Activated CD8-positive, alpha-beta T cell treated with anti-CD3 and anti-CD28 coated beads, Interleukin-2, amount 10 ng/mL, durations not matched to agents 7 days and 5 days (primary cell): Measurements from ENCODE around the gene PTGES3. TPM values are rescaled to one million over a fixed set of nuclear protein-coding genes. Genes with fewer than 3 reads are reported as not detected.
"Not testable (repeated sequence)": the region's sequence is repeated elsewhere in the genome, so short reads cannot be mapped to it uniquely, and the experiment has no call there.

Source experiments
- ATAC-seq: fragments of 150-1000 bp; cut with Tn5 transposase; one replicate; pipeline ENCODE4 v1.10.0; 2021; ENCODE audit warnings: moderate library complexity
- CTCF ChIA-PET: fragments of 350-600 bp; sonication (Branson Sonifier 250); formaldehyde crosslinking; loops from one replicate; lab custom pipeline; 2021; ENCODE audit warnings: antibody characterized with exemption; lab: Charles Lee
- POLR2A ChIA-PET: fragments of 350-600 bp; sonication (Branson Sonifier 250); formaldehyde crosslinking; loops from one replicate; lab custom pipeline; 2021; ENCODE audit warnings: antibody characterized with exemption; lab: Charles Lee
- DNase-seq: peaks from one replicate; pipeline ENCODE4 v3.0.0-alpha.2; 2020
- H3K27ac Mint-ChIP-seq: one replicate; pipeline ENCODE4 v1.8.0; 2021; ENCODE audit warnings: mild to moderate bottlenecking, mixed read lengths
- H3K27me3 Mint-ChIP-seq: one replicate; pipeline ENCODE4 v1.8.0; 2021; ENCODE audit warnings: low read depth, mixed read lengths
- H3K36me3 Mint-ChIP-seq: one replicate; pipeline ENCODE4 v1.8.0; 2021; ENCODE audit warnings: low read depth, mixed read lengths
- H3K4me1 Mint-ChIP-seq: one replicate; pipeline ENCODE4 v1.8.0; 2021; ENCODE audit warnings: low read depth, mixed read lengths
- H3K4me3 Mint-ChIP-seq: one replicate; pipeline ENCODE4 v1.8.0; 2021; ENCODE audit warnings: mild to moderate bottlenecking, mixed read lengths
- H3K9me3 Mint-ChIP-seq: one replicate; pipeline ENCODE4 v1.8.0; 2022; ENCODE audit warnings: mixed read lengths; ENCODE audit not compliant: insufficient read depth
- total RNA-seq, 2 experiments: library from RNA; stranded (reverse); gene quantifications; one replicate each; pipeline ENCODE4 v1.2.3, GENCODE V29; 2021

Gene PTGES3
- total RNA-seq, 2 experiments from 2014 or later = 273 to 290 TPM

DNA sequence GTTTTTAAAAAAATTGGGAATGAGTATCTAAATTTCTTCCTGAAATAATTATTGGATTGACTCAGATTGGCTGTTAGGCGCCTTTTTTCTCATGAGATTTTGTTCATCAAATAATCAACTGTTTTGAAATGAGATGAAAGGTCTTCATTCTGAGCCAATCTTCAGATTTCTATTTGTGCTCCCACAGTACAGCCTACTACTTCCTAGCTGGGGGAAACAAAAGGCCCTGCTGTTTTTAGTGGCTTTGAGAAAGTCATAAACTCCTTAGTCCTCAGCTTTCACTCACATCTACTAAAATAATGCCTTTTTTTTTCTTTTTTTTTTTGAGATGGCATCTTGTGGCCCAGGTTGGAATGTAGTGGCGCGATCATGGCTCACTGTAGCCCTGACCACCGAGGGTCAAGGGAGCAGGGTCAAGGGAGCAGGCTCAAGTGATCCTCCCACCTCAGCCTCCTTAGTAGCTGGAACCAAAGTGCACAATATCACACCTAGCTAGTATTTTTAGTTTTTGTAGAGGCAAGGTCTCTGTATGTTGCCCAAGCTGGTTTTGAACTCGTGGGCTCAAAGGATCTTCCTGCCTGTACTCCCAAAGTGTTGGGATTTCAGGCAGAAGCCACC is 21.8 kb upstream of the PTGES3 start:
- Mint-ChIP-seq H3K27me3 (no peaks in the 10 kb centered on the region), H3K4me3 (no peak overlapping the region), H3K27ac (no peak overlapping the region), H3K36me3 (peaks cover 39% of the 10 kb centered on the region), H3K4me1 (peaks cover 1% of the 10 kb centered on the region), H3K9me3 (no peaks in the 10 kb centered on the region)
- POLR2A ChIA-PET = interaction anchor here (1.1 kb wide), 1 partner anchor 21 kb away, joined by 3 read pairs; no protein-coding TSS in a partner anchor
- CTCF ChIA-PET = no interaction called here
- DNase-seq (no peak), ATAC-seq (no peak)

DNA sequence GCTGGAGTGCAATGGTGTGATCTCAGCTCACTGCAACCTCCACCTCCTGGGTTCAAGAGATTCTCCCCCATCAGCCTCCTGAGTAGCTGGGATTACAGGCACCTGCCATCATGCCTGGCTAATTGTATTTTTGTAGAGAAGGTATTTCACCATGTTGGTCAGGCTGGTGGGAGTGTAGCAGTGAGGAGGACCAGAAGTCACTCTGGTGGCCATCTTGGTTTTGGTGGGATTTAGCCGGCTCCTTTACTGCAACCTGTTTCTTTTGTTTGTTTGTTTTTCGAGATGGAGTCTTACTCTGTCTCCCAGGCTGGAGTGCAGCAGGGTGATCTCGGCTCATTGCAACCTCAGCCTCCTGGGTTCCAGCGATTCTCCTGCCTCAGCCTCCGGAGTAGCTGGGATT is 16.4 kb upstream of the PTGES3 start:
- not testable (repeated sequence) for H3K27ac Mint-ChIP-seq

DNA sequence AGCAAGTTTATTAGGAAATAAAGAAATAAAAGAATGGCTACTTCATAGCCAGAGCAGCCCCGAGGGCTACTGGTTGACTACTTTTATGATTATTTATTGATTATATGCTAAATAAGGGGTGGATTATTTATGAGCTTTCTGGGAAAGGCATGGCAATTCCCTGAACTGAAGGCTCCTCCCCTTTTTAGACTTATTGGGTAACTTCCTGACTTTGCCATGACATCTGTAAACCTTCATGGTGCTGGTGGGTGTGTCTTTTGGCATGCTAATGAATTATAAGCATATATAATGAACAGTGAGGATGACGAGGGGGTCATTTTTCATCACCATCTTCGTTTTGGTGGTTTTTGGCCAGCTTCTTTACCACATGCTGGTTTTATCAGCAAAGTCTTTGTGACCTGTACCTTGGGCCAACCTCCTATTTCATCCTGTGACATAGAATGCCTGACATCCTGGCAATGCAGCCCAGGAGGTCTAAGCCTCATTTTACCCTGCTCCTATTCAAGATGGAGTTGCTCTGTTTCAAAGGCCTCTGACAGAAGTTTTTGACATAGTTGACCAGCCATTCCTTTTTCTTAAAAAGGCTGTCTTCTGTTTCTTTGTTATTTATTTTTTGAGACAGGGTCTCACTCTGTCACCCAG is 11.1 kb upstream of the PTGES3 start:
- ChIA-PET CTCF (interaction anchor here (1.1 kb wide), 1 partner anchor 10 kb away, joined by 5 read pairs; no protein-coding TSS in a partner anchor), POLR2A (interaction anchor here (2.6 kb wide), 1 partner anchor 10 kb away, joined by 11 read pairs; the partner anchor contains the start of gene PTGES3)
- DNase-seq (no peak), ATAC-seq (no peak)
- H3K36me3 Mint-ChIP-seq = peaks cover 2% of the 10 kb centered on the region
- peaks cover 2% of the 10 kb centered on the region for H3K27me3 Mint-ChIP-seq
- H3K27ac Mint-ChIP-seq = no peak overlapping the region
- H3K4me1 Mint-ChIP-seq = peaks cover 17% of the 10 kb centered on the region
- no peaks in the 10 kb centered on the region for H3K9me3 Mint-ChIP-seq
- H3K4me3 Mint-ChIP-seq = no peak overlapping the region

More for the DNA sequence above, 16.4 kb upstream of the PTGES3 start:
- H3K4me1 Mint-ChIP-seq, H3K27me3 Mint-ChIP-seq, CTCF ChIA-PET, H3K9me3 Mint-ChIP-seq, POLR2A ChIA-PET, H3K4me3 Mint-ChIP-seq, ATAC-seq, H3K36me3 Mint-ChIP-seq, DNase-seq: not testable (repeated sequence)

DNA sequence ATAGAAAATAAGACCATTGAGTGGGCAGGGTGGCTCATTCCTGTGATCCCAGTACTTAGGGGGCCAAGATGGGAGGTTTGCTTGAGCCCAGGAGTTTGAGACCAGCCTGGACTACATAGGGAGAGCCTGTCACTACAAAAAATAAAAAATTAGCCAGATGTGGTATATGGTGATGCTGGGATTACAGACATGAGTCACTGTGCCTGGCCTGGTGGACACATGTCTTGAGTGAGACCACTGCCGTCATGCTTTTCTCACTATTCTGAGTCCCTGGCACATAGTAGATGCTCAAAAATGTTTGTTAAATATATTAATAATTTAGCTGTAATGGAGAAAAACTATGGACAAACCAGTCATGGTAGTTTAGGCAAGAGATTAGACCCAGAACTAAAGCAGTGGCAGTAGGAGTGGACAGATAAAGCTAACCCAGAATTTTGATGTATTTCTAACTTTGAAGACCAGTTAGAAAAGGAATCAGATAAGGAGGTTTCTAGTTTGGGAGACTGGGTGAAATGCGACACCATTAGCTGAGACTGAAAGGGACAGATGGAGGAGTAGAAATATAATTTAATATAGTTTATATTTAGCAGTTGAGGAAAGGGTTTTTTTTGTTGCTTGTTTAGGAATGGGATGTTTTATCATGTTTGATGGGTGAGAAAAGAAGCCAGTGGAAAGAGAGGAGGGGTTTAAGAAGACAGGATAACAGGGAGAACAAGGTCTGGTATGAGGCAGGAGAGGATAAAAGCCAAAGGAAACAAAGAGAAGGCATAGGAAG is 7.4 kb upstream of the PTGES3 start:
- ChIA-PET POLR2A (interaction anchor here (0.8 kb wide), 1 partner anchor 12 kb away, joined by 4 read pairs; no protein-coding TSS in a partner anchor), CTCF (no interaction called here)
- Mint-ChIP-seq H3K27ac (no peak overlapping the region), H3K4me1 (peaks cover 13% of the 10 kb centered on the region), H3K4me3 (no peak overlapping the region), H3K9me3 (no peaks in the 10 kb centered on the region), H3K27me3 (peaks cover 2% of the 10 kb centered on the region), H3K36me3 (no peaks in the 10 kb centered on the region)
- no peak for DNase-seq
- ATAC-seq = no peak

DNA sequence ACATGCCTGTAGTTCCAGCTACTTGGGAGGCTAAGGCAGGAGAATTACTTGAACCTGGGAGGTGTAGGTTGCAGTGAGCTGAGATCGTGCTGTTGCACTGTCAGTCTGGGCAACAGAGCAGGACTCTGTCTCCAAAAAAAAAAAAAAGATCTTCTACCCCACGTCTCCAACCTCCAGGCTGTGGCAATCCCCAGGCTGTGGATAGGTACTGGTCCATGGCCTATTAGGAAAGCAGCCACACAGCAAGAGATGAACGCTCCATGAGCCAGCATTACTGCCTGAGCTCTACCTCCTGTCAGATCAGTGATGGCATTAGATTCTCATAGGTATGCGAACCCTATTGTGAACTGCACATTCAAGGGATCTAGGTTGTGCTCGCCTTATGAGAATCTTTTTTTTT is 6.1 kb upstream of the PTGES3 start:
- ATAC-seq (no peak), DNase-seq (no peak)
- ChIA-PET POLR2A (interaction anchor here (0.6 kb wide), 1 partner anchor 33 kb away, joined by 3 read pairs; no protein-coding TSS in a partner anchor), CTCF (no interaction called here)
- Mint-ChIP-seq H3K9me3 (no peaks in the 10 kb centered on the region), H3K4me1 (peaks cover 9% of the 10 kb centered on the region), H3K27ac (no peak overlapping the region), H3K27me3 (peaks cover 2% of the 10 kb centered on the region), H3K4me3 (no peak overlapping the region), H3K36me3 (no peaks in the 10 kb centered on the region)

DNA sequence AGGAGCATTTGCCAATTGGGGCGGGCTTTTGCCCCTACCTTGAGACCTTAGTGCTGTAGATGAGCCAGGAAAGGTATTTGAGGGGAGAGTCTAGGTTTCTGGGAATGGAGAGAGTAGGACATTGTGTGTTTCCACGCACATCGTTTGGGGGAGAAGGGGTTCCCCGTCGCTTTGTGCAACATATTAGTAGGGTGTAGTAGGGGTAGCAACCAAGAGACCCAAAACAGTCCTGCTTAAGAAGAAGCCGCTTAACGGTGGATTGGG is 694 bp upstream of the PTGES3 start:
- ATAC-seq (no peak), DNase-seq (no peak)
- H3K27me3 Mint-ChIP-seq = no peaks in the 10 kb centered on the region
- H3K4me1 Mint-ChIP-seq = peaks cover 17% of the 10 kb centered on the region
- H3K9me3 Mint-ChIP-seq = no peaks in the 10 kb centered on the region
- CTCF ChIA-PET = interaction anchor here (1.0 to 3.3 kb wide), 10 partner anchors 10 to 423 kb away, joined by 3 to 19 read pairs (median 5); partner anchors contain the start of genes NACA and STAT6
- H3K27ac Mint-ChIP-seq = peak overlapping the region; percentile 99
- peaks cover 35% of the 10 kb centered on the region for H3K36me3 Mint-ChIP-seq
- H3K4me3 Mint-ChIP-seq = peak overlapping the region; percentile 99
- POLR2A ChIA-PET = interaction anchor here (0.7 to 8.2 kb wide), 17 partner anchors 9 to 423 kb away, joined by 3 to 119 read pairs (median 5); partner anchors contain the start of genes ATP5F1B, BAZ2A, NACA and NEMP1

DNA sequence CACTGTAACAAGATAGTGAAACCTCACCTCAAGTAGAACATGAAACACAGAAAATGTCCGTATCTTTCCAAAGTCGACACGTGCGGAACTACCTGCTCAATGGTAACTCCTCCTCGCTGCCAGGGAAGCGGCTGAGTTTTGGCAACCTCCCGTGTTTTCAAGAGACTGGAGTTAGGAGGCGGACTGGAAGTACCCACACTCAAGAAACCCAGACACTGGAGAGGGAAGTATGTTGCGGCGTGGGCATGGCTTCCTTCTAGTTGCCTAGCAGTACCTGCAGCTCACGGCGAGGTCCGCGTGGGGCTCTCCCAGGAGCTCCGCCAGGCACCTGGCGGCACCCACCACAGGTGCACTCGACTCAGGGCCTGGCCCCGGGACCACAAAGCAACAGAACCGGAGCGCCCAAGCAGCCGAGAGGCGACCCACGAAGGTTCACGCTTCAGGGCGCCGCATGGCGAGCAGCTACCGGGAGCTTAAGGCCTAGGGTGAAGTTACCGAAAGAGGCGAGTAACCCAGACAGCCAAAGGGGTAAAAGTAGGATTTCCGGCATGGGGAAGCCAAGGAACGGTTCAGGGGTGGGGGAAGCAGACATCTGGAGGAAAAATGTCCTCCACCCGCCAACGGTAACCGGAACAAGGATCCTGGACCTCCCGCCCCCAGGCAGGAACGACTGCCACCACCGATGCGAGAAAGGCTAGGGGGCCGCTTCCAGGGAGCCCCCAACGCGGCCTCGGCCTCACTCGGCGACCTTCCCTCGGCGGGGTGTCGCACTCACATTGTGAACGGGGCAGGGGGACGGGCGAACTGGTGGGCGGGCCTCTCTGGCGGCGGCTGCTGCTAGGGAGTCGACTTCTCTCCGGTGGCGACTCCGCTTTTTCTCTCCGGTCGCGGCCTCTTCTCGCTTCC is 608 bp downstream of the PTGES3 start:
- POLR2A ChIA-PET = interaction anchor here (0.6 to 8.2 kb wide), 20 partner anchors 11 to 423 kb away, joined by 3 to 119 read pairs (median 6); partner anchors contain the start of genes ATP5F1B, BAZ2A, IL23A and NACA
- CTCF ChIA-PET = interaction anchor here (1.3 to 3.3 kb wide), 4 partner anchors 26 to 424 kb away, joined by 3 to 19 read pairs (median 9); partner anchors contain the start of gene STAT6
- Mint-ChIP-seq H3K27ac (peak overlapping the region; percentile 99), H3K27me3 (no peaks in the 10 kb centered on the region), H3K9me3 (no peaks in the 10 kb centered on the region), H3K4me3 (peak overlapping the region; percentile 99), H3K36me3 (peaks cover 43% of the 10 kb centered on the region), H3K4me1 (peaks cover 21% of the 10 kb centered on the region)
- ATAC-seq (peak; percentile 48), DNase-seq (peak; percentile 57)

DNA sequence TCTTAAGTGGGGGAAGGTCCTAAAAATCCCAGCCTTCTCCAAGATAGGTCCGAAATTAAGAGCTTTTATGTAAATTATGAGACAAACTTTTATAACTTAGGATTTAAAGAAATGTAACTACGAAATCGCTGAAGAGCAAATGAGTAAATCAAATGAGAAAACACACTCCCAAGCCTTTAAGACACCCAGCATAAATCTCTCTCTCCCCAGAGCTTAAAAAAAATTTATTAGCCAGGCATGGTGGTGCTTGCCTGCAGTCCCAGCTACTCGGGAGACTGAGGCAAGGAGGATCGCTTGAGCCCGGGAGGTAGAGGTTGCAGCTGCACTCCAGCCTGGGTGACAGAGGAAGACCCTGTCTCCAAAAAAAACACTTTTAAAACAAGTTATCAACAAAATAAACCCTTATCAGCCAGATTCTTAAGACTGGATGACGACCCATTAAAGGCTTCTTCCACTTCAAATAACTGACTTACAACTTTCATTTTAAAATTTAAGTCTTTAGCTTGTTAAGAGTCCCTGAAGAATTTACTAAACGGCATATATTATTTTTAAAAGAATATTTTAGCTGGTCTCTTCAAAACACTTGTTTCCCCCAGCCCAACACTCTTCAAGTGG is 3.2 kb downstream of the PTGES3 start:
- ATAC-seq (no peak), DNase-seq (no peak)
- H3K4me1 Mint-ChIP-seq = peaks cover 36% of the 10 kb centered on the region
- peaks cover 56% of the 10 kb centered on the region for H3K36me3 Mint-ChIP-seq
- peak overlapping the region; percentile 99 for H3K27ac Mint-ChIP-seq
- H3K4me3 Mint-ChIP-seq = peak overlapping the region; percentile 99
- ChIA-PET CTCF (interaction anchor here (1.0 to 3.2 kb wide), 7 partner anchors 14 to 104 kb away, joined by 3 to 33 read pairs (median 6); partner anchors contain the start of gene NACA), POLR2A (interaction anchor here (0.6 to 8.2 kb wide), 10 partner anchors 33 to 755 kb away, joined by 3 to 119 read pairs (median 6); partner anchors contain the start of genes ATP5F1B, NACA and PRIM1)
- no peaks in the 10 kb centered on the region for H3K27me3 Mint-ChIP-seq
- H3K9me3 Mint-ChIP-seq = no peaks in the 10 kb centered on the region

DNA sequence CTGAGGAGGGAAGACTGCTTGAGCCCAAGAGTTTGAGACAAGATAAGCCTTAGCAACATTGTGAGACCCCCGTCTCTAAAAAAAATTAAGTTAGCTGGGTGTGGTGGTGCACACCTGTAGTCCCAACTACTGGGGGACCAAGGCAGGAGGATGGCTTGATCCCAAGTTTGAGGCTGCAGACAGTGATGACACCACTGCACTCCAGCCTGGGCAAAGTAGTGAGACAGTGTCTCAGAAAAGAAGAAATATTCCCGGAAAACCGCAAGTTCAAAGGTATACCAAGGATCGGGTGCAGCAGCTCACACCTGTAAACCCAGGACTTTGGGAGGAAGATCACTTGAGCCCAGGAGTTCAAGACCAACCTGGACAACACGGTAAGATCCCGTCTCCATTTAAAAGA is 5.8 kb downstream of the PTGES3 start:
- DNase-seq (no peak), ATAC-seq (no peak)
- no peaks in the 10 kb centered on the region for H3K27me3 Mint-ChIP-seq
- POLR2A ChIA-PET = interaction anchor here (1.4 kb wide), 1 partner anchor 37 kb away, joined by 4 read pairs; no protein-coding TSS in a partner anchor
- peaks cover 65% of the 10 kb centered on the region for H3K36me3 Mint-ChIP-seq
- H3K9me3 Mint-ChIP-seq = no peaks in the 10 kb centered on the region
- peaks cover 54% of the 10 kb centered on the region for H3K4me1 Mint-ChIP-seq
- H3K27ac Mint-ChIP-seq = peak overlapping the region; percentile 66
- peak overlapping the region; percentile 19 for H3K4me3 Mint-ChIP-seq
- CTCF ChIA-PET = interaction anchor here (1.9 kb wide), 1 partner anchor 46 kb away, joined by 9 read pairs; no protein-coding TSS in a partner anchor

DNA sequence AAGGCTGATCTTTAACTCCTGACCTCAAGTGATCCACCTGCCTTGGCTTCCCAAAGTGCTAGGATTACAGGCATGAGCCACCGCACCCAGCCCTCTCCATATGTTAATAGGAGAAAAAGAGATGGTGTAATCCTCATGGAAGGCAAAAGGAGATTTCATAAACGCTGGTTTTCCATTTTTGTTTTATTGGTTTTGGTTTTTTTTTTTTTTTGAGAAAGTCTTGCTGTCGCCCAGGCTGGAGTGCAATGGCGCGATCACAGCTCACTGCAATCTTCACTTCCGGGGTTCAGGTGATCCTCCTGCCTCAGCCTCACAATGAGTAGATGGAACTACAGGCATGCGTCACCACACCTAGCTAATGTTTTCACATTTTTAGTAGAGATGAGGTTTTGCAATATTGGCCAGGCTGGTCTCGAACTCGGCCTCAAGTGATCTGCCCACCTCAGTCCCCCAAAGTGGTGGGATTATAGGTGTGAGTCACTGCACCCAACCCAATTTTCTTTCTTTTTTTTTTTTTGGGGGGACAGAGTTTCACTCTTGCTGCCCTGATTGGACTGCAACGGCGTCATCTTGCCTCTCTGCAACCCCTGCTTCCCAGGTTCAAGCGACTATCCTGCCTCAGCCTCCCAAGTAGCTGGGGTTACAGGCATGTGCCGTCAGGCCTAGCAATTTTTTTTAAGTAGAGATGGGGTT is 8.1 kb downstream of the PTGES3 start:
- DNase-seq (no peak), ATAC-seq (no peak)
- CTCF ChIA-PET = no interaction called here
- Mint-ChIP-seq H3K4me3 (no peak overlapping the region), H3K4me1 (peaks cover 70% of the 10 kb centered on the region), H3K27me3 (no peaks in the 10 kb centered on the region), H3K27ac (no peak overlapping the region), H3K36me3 (peaks cover 52% of the 10 kb centered on the region), H3K9me3 (no peaks in the 10 kb centered on the region)
- POLR2A ChIA-PET = interaction anchor here (1.0 to 1.4 kb wide), 2 partner anchors 9 to 45 kb away, joined by 3 to 6 read pairs; partner anchors contain the start of gene NACA
